ENCODE data around the gene EEF1AKMT2. TPM values are rescaled to one million over a fixed set of nuclear protein-coding genes. Genes with fewer than 3 reads are reported as not detected.

Gene EEF1AKMT2
- polyA plus RNA-seq, 2 of the 4 experiments (the other 2 are of a cell fraction) = 23.5 to 28.1 TPM

DNA sequence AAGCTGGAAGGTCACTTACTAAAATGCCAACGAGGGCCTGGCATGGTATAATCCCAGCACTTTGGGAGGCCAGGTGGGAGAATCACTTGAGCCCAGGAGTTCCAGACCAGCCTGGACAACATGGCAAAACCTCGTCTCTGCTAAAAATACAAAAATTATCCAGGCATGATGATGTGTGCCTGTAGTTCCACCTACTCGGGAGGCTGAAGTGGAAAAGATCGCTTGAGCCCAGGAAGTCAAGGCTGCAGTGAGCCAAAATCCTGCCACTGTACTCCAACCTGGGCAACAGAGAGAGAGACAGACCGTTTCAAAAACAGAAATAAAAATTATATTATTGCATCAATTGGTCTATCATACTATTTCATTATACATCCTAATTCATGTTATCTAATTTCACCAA, 29.4 kb downstream of the EEF1AKMT2 start (continued):
- no peak for TF ChIP-seq SMC3 (IDR thresholded peaks at IDR 0.05)

DNA sequence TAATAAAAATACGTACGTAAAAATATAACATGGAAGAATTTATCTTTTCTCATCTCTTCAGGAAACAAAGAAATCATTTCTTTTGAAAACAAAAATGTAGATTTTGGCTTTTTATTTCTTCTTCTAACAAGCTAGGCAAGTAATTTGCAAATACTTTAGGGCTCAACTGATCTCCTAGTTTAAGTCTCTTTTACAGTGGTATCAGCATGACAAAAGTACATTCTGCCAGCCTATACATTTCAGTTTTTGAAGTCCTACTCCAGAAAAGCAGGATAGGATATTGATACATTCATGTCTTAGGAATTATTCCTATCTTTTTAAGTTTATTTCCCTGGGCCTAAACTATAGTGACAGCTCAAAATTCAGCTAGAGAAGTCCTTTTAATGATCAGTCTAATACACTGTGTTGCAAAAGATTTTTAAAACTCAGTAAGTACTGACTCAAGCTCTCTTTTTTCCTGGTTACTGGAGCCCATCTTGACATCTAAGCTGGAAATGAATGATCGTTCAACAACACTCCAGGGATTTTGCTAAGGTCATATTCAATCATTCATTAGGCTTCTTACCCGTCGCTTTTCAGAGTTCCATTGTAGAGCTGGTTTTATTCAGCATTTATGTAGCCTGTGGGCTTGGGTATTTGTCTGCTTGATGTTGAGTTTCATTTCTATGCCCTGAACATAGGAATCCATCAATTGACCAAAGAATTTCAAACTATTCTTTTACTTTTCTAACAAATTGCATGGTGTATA, 35.4 kb downstream of the EEF1AKMT2 start:
- H3K9me3 ChIP-seq = no peaks in the 10 kb centered on the region
- no peak for DNase-seq (ENCODE audit: low read depth in 1 of 2, low spot score in 1 of 2)
- no peak overlapping the region for H3K27ac ChIP-seq
- ChIA-PET CTCF (interaction anchor here (1.3 to 2.0 kb wide), 5 partner anchors 8 to 226 kb away, joined by 3 to 7 read pairs (median 6); partner anchors contain the start of gene FAM53B), POLR2A (no interaction called here)
- H3K4me1 ChIP-seq = no peaks in the 10 kb centered on the region
- peak; percentile 67 for FAIRE-seq
- no peak for TF ChIP-seq NR3C1 (IDR thresholded peaks at IDR 0.05)
- TF ChIP-seq, protein P1, sequence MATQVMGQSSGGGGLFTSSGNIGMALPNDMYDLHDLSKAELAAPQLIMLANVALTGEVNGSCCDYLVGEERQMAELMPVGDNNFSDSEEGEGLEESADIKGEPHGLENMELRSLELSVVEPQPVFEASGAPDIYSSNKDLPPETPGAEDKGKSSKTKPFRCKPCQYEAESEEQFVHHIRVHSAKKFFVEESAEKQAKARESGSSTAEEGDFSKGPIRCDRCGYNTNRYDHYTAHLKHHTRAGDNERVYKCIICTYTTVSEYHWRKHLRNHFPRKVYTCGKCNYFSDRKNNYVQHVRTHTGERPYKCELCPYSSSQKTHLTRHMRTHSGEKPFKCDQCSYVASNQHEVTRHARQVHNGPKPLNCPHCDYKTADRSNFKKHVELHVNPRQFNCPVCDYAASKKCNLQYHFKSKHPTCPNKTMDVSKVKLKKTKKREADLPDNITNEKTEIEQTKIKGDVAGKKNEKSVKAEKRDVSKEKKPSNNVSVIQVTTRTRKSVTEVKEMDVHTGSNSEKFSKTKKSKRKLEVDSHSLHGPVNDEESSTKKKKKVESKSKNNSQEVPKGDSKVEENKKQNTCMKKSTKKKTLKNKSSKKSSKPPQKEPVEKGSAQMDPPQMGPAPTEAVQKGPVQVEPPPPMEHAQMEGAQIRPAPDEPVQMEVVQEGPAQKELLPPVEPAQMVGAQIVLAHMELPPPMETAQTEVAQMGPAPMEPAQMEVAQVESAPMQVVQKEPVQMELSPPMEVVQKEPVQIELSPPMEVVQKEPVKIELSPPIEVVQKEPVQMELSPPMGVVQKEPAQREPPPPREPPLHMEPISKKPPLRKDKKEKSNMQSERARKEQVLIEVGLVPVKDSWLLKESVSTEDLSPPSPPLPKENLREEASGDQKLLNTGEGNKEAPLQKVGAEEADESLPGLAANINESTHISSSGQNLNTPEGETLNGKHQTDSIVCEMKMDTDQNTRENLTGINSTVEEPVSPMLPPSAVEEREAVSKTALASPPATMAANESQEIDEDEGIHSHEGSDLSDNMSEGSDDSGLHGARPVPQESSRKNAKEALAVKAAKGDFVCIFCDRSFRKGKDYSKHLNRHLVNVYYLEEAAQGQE (IDR thresholded peaks at IDR 0.05) = no peak
- no peak for TF ChIP-seq NFE2L2 (conservative IDR thresholded peaks at IDR 0.05; ENCODE audit: low read length)
- TF ChIP-seq EHMT2 (IDR thresholded peaks at IDR 0.05; ENCODE audit: low read depth) = no peak
- TF ChIP-seq FOXS1 (CRISPR knock-in tag; IDR thresholded peaks at IDR 0.05) = no peak
- TF ChIP-seq MAZ (IDR thresholded peaks at IDR 0.05; ENCODE audit: borderline replicate concordance, low read depth, low read length) = no peak
- no peak for TF ChIP-seq HOXA7 (CRISPR knock-in tag; IDR thresholded peaks at IDR 0.05)
- TF ChIP-seq CBX2 (IDR thresholded peaks at IDR 0.05; ENCODE audit: borderline replicate concordance, low read depth) = no peak
- TF ChIP-seq, protein P2, sequence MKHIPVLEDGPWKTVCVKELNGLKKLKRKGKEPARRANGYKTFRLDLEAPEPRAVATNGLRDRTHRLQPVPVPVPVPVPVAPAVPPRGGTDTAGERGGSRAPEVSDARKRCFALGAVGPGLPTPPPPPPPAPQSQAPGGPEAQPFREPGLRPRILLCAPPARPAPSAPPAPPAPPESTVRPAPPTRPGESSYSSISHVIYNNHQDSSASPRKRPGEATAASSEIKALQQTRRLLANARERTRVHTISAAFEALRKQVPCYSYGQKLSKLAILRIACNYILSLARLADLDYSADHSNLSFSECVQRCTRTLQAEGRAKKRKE (CRISPR knock-in tag; IDR thresholded peaks at IDR 0.05; ENCODE audit: low read depth) = no peak
- no peak for TF ChIP-seq MAX (IDR thresholded peaks at IDR 0.05)
- 92% methylated on average over 5 of the region's 5 CpGs for WGBS (ENCODE audit: missing lambda C conversion rate)
- no peak for ATAC-seq
- no peak overlapping the region for H3K4me2 ChIP-seq
- H3K4me3 ChIP-seq = no peak overlapping the region

DNA sequence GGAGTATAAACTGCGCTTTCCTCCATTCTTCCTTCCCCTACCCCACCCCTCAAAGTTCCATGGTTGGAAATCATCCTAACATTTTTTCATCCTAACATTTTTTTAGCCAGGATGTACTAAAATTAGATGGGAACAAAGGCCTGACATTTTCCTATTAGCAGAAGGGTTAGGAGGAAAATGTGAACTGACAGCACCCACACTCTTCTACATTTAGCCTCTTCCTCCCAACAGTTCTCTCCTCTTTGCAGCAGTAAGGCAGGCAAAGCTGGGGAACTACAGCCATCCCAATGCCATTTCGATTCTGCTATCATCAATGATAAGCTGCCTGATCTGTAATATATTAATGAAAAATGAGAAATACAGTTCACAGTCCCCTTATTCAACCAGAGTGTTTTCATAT, 36.1 kb downstream of the EEF1AKMT2 start:
- Histone ChIP-seq H3K4me1 (no peaks in the 10 kb centered on the region), H3K9me3 (no peaks in the 10 kb centered on the region), H3K4me2 (no peak overlapping the region), H3K27ac (no peak overlapping the region), H3K4me3 (no peak overlapping the region)
- FAIRE-seq (no peak), DNase-seq (ENCODE audit: low read depth in 1 of 2, low spot score in 1 of 2) (no peak), ATAC-seq (no peak)
- ChIA-PET POLR2A (no interaction called here), CTCF (interaction anchor here (0.9 to 1.5 kb wide), 2 partner anchors 11 to 16 kb away, joined by 3 to 5 read pairs; no protein-coding TSS in a partner anchor)
- TF ChIP-seq CHD4 (IDR thresholded peaks at IDR 0.05; ENCODE audit: borderline replicate concordance) (no peak), HOXA7 (CRISPR knock-in tag; IDR thresholded peaks at IDR 0.05) (no peak), CEBPB (IDR thresholded peaks at IDR 0.05) (no peak), FOXS1 (CRISPR knock-in tag; IDR thresholded peaks at IDR 0.05) (no peak), KDM1A (IDR thresholded peaks at IDR 0.05; ENCODE audit: low read depth) (no peak)
- 71% methylated on average over 2 of the region's 2 CpGs for WGBS (ENCODE audit: missing lambda C conversion rate)

DNA sequence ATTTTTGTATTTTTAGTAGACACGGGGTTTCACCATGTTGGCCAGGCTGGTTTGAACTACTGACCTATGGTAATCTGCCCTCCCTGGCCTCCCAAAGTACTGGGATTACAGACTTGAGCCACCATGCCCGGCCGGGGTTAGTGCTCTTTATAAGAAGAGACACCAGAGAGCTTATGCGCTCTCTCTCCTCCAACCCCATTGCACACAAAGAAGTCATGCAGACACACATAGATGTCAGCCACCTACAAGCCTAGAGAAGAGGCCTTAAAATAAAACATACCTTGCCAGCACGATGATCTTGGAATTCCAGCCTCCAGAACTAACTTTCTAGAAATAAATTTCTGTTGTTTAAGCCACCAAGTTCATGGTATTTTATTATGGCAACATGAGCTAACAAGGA, 37.5 kb downstream of the EEF1AKMT2 start:
- H3K27ac ChIP-seq = no peak overlapping the region
- WGBS (ENCODE audit: missing lambda C conversion rate) = 97% methylated on average over 5 of the region's 5 CpGs
- TF ChIP-seq ELK1 (IDR thresholded peaks at IDR 0.05; ENCODE audit: low read depth, low read length) (no peak), FOSL2 (IDR thresholded peaks at IDR 0.05) (no peak), FOSL2 (CRISPR knock-in tag; IDR thresholded peaks at IDR 0.05) (no peak), RNF2 (IDR thresholded peaks at IDR 0.05; ENCODE audit: borderline replicate concordance, low read depth) (no peak), NR3C1 (IDR thresholded peaks at IDR 0.05) (no peak), POLR2AphosphoS2 (conservative IDR thresholded peaks at IDR 0.05; ENCODE audit: low read length) (no peak), CTCF (IDR thresholded peaks at IDR 0.05) (no peak), ZNF302 (CRISPR knock-in tag; IDR thresholded peaks at IDR 0.05) (no peak), ZFP36 (IDR thresholded peaks at IDR 0.05; ENCODE audit: borderline replicate concordance, partially characterized antibody) (no peak), CBX8 (IDR thresholded peaks at IDR 0.05) (no peak)

More for the DNA sequence above, 37.5 kb downstream of the EEF1AKMT2 start:
- no peak for FAIRE-seq
- no peak for DNase-seq (ENCODE audit: low read depth in 1 of 2, low spot score in 1 of 2)
- no peak for ATAC-seq
- ChIA-PET POLR2A (no interaction called here), CTCF (interaction anchor here (0.6 to 1.4 kb wide), 4 partner anchors 12 to 226 kb away, joined by 3 to 6 read pairs (median 3); no protein-coding TSS in a partner anchor)
- no peaks in the 10 kb centered on the region for H3K9me3 ChIP-seq
- H3K4me2 ChIP-seq = no peak overlapping the region
- H3K4me3 ChIP-seq = no peak overlapping the region
- H3K4me1 ChIP-seq = no peaks in the 10 kb centered on the region
